Measurements from ENCODE around the gene ARHGAP26. TPM values are rescaled to one million over a fixed set of nuclear protein-coding genes. Genes with fewer than 3 reads are reported as not detected.

ARHGAP26 gene
- polyA plus RNA-seq, 6 donors from 2014 or later = 2.4 to 8.7 (median 4.1) TPM

GRCh38 chr5:142758796-142759145, 11.4 kb upstream of the ARHGAP26 start:
- no peaks in the 10 kb centered on the region for H3K4me1 Mint-ChIP-seq
- H3K27ac Mint-ChIP-seq = no peak overlapping the region
- no peak overlapping the region for H3K4me3 Mint-ChIP-seq
- peaks cover 0 to 15% (median 0%) of the 10 kb centered on the region in 3 donors for H3K27me3 Mint-ChIP-seq
- DNase-seq = no peak
- no peaks in the 10 kb centered on the region for H3K9me3 Mint-ChIP-seq
- no peaks in the 10 kb centered on the region for H3K36me3 Mint-ChIP-seq
- ATAC-seq (ENCODE audit: low read depth in 2 of 2) = no peak

GRCh38 chr5:142763701-142764100, 6.5 kb upstream of the ARHGAP26 start:
- H3K9me3 Mint-ChIP-seq = no peaks in the 10 kb centered on the region
- peaks cover 0 to 5% (median 0%) of the 10 kb centered on the region in 3 donors for H3K27me3 Mint-ChIP-seq
- no peaks in the 10 kb centered on the region for H3K4me1 Mint-ChIP-seq
- no peak for DNase-seq
- no peak overlapping the region for H3K27ac Mint-ChIP-seq
- no peaks in the 10 kb centered on the region for H3K36me3 Mint-ChIP-seq
- H3K4me3 Mint-ChIP-seq = no peak overlapping the region
- ATAC-seq (ENCODE audit: low read depth in 2 of 2) = no peak

- Mint-ChIP-seq H3K9me3 (no peaks in the 10 kb centered on the region), H3K27me3 (peaks cover 0 to 5% (median 0%) of the 10 kb centered on the region in 3 donors), H3K4me3 (no peak overlapping the region), H3K4me1 (peaks cover 17 to 22% (median 17%) of the 10 kb centered on the region in 3 donors), H3K36me3 (no peaks in the 10 kb centered on the region), H3K27ac (no peak overlapping the region)
- ATAC-seq (ENCODE audit: low read depth in 2 of 2) (no peak), DNase-seq (no peak)
Observed at GRCh38 chr5:142767178-142767577, 3.0 kb upstream of the ARHGAP26 start.

GRCh38 chr5:142767911-142768310, 2.3 kb upstream of the ARHGAP26 start:
- no peaks in the 10 kb centered on the region for H3K9me3 Mint-ChIP-seq
- H3K4me1 Mint-ChIP-seq = peaks cover 17 to 22% (median 17%) of the 10 kb centered on the region in 3 donors
- H3K4me3 Mint-ChIP-seq = peak overlapping the region in 1 of 8 donors; percentile 91
- H3K27ac Mint-ChIP-seq = no peak overlapping the region
- no peak for DNase-seq
- H3K36me3 Mint-ChIP-seq = no peaks in the 10 kb centered on the region
- no peak for ATAC-seq (ENCODE audit: low read depth in 2 of 2)
- H3K27me3 Mint-ChIP-seq = peaks cover 0 to 5% (median 0%) of the 10 kb centered on the region in 3 donors

DNA sequence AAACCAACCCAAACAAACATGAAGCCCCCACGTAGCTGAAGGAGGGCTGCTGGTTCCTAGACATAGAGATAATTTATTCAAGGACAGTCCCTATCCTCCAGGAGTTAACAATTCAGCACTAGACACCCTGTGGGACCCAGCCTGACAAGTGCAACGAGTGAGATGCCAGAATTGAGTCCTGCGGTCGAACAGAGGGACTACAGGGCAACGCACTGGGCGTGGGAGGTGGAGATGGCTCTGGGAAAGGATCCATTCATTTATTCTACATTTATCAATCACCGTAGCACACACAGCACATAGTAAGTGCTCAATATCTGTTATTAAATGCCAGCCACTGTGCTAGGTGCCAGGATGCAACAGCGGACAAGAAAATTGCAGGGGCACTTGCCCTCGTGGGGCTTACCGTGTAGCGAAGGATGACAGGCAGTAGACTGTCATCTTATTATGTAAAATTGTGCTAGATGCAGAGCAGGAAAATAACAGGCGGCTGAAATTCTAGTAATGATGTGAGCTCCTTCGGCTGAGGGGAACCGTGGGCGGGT, 855 bp upstream of the ARHGAP26 start:
- no peaks in the 10 kb centered on the region for H3K36me3 Mint-ChIP-seq
- H3K9me3 Mint-ChIP-seq = no peaks in the 10 kb centered on the region
- ATAC-seq (ENCODE audit: low read depth in 2 of 2) (no peak), DNase-seq (no peak)
- peak overlapping the region; percentile 88 to 97 (median 95) for H3K4me3 Mint-ChIP-seq
- H3K4me1 Mint-ChIP-seq = peaks cover 17 to 29% (median 17%) of the 10 kb centered on the region in 3 donors
- H3K27me3 Mint-ChIP-seq = no peaks in the 10 kb centered on the region
- H3K27ac Mint-ChIP-seq = peak overlapping the region; percentile 39 to 88 (median 68)

GRCh38 chr5:142770650-142771609, 753 bp downstream of the ARHGAP26 start:
- no peaks in the 10 kb centered on the region for H3K27me3 Mint-ChIP-seq
- peak overlapping the region; percentile 33 to 96 (median 82) for H3K27ac Mint-ChIP-seq
- ATAC-seq (ENCODE audit: low read depth in 2 of 2) (peak; percentile 13 to 18), DNase-seq (peak; percentile 55)
- H3K4me1 Mint-ChIP-seq = peaks cover 17 to 32% (median 17%) of the 10 kb centered on the region in 3 donors
- H3K9me3 Mint-ChIP-seq = no peaks in the 10 kb centered on the region
- H3K36me3 Mint-ChIP-seq = no peaks in the 10 kb centered on the region
- H3K4me3 Mint-ChIP-seq = peak overlapping the region; percentile 88 to 97 (median 94)

- no peaks in the 10 kb centered on the region for H3K36me3 Mint-ChIP-seq
- H3K9me3 Mint-ChIP-seq = no peaks in the 10 kb centered on the region
- peaks cover 17 to 32% (median 17%) of the 10 kb centered on the region in 3 donors for H3K4me1 Mint-ChIP-seq
- peak overlapping the region in 3 of 6 donors; percentile 18 to 88 (median 68) for H3K27ac Mint-ChIP-seq
- DNase-seq (no peak), ATAC-seq (ENCODE audit: low read depth in 2 of 2) (no peak)
- peak overlapping the region; percentile 88 to 97 (median 94) for H3K4me3 Mint-ChIP-seq
- H3K27me3 Mint-ChIP-seq = no peaks in the 10 kb centered on the region
Observed at GRCh38 chr5:142771666-142772065, 1.5 kb downstream of the ARHGAP26 start.

- Mint-ChIP-seq H3K27me3 (no peaks in the 10 kb centered on the region), H3K4me1 (peaks cover 17 to 37% (median 17%) of the 10 kb centered on the region in 3 donors), H3K36me3 (no peaks in the 10 kb centered on the region), H3K4me3 (peak overlapping the region in 5 of 8 donors; percentile 7 to 96 (median 88)), H3K9me3 (no peaks in the 10 kb centered on the region), H3K27ac (peak overlapping the region in 2 of 6 donors; percentile 5 to 44)
- ATAC-seq (ENCODE audit: low read depth in 2 of 2) = no peak
- DNase-seq = no peak
Observed at GRCh38 chr5:142772446-142773293, 2.5 kb downstream of the ARHGAP26 start.

GRCh38 chr5:142777099-142777498, 6.9 kb downstream of the ARHGAP26 start:
- Mint-ChIP-seq H3K27me3 (no peaks in the 10 kb centered on the region), H3K36me3 (no peaks in the 10 kb centered on the region), H3K27ac (no peak overlapping the region), H3K4me3 (no peak overlapping the region), H3K4me1 (peaks cover 4 to 20% (median 6%) of the 10 kb centered on the region in 3 donors), H3K9me3 (no peaks in the 10 kb centered on the region)
- ATAC-seq (ENCODE audit: low read depth in 2 of 2) = no peak
- DNase-seq = no peak

DNA sequence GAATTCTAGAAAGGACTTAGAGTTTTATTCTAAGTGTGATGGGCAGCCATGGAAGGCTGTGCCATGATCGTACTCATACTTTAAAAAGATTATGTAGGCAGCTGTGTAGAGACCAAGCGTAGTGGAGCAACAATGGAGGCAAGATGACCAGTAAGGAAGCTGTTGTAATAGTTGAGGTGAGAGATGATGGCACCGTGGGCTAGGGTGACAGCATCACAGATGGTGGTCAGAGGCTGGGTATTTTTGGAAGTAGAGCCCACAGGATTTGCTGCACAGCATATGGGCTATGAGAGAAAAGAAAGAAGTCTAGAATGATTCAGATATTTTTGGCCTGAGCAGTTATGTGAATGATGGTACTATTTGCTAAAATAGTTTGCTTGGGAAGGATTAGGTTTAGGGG, 7.7 kb downstream of the ARHGAP26 start:
- Mint-ChIP-seq H3K27me3 (no peaks in the 10 kb centered on the region), H3K36me3 (no peaks in the 10 kb centered on the region), H3K4me1 (peaks cover 4 to 20% (median 6%) of the 10 kb centered on the region in 3 donors), H3K27ac (no peak overlapping the region), H3K4me3 (peak overlapping the region in 1 of 8 donors; percentile 2), H3K9me3 (no peaks in the 10 kb centered on the region)
- ATAC-seq (ENCODE audit: low read depth in 2 of 2) (no peak), DNase-seq (no peak)

GRCh38 chr5:142779163-142779840, 9.1 kb downstream of the ARHGAP26 start:
- Mint-ChIP-seq H3K27ac (no peak overlapping the region), H3K4me1 (peaks cover 8 to 27% (median 13%) of the 10 kb centered on the region in 3 donors), H3K36me3 (no peaks in the 10 kb centered on the region), H3K27me3 (no peaks in the 10 kb centered on the region), H3K9me3 (no peaks in the 10 kb centered on the region), H3K4me3 (no peak overlapping the region)
- ATAC-seq (ENCODE audit: low read depth in 2 of 2) (no peak), DNase-seq (no peak)

DNA sequence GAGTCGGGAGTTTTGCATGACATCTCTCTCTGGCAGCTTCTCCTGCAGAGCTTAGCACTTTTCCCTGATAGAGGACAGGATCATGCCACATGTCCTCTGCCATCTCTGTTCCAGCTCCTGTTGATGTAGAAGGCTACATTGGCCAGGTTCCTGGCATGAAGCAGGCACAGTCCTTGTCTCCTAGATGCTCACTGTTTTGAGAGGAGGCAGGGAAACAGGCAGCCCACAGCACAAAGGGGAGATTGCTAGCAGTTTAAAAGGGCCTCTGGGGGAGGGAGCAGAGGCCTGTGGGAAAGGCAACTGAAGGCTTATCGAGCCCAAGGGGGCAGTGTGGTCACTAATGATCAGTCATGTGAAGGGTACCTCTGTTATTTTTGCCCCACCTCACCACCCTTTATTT, 10.7 kb downstream of the ARHGAP26 start:
- Mint-ChIP-seq H3K36me3 (no peaks in the 10 kb centered on the region), H3K27ac (peak overlapping the region in 1 of 6 donors; percentile 38), H3K9me3 (peaks cover 0 to 1% (median 0%) of the 10 kb centered on the region in 7 donors), H3K4me3 (no peak overlapping the region), H3K4me1 (peaks cover 13 to 25% (median 15%) of the 10 kb centered on the region in 3 donors), H3K27me3 (no peaks in the 10 kb centered on the region)
- ATAC-seq (ENCODE audit: low read depth in 2 of 2) (no peak), DNase-seq (no peak)

Measured in naive B cell (primary cell).